ENCODE results near the gene CD320.
"Not testable (repeated sequence)": the region's sequence is repeated elsewhere in the genome, so short reads cannot be mapped to it uniquely, and the experiment has no call there.

CD320 gene

GRCh38 chr19:8308891-8309291 is 733 bp upstream of the CD320 start:
- Histone ChIP-seq H3K9me3 (ENCODE audit: control insufficient read depth, low read length) (no peaks in the 10 kb centered on the region), H3K36me3 (ENCODE audit: control insufficient read depth, insufficient read depth, low read length) (peaks cover 34% of the 10 kb centered on the region), H3K27me3 (replicated peaks; ENCODE audit: control insufficient read depth, insufficient read depth, low read length, poor library complexity, severe bottlenecking) (no peaks in the 10 kb centered on the region), H3K4me3 (ENCODE audit: insufficient read depth, low read depth, low read length, poor library complexity, severe bottlenecking) (peak overlapping the region; percentile 73), H3K27ac (ENCODE audit: insufficient read depth, low read length, poor library complexity, severe bottlenecking) (peak overlapping the region; percentile 79), H3K4me1 (ENCODE audit: control insufficient read depth, insufficient read depth, low read length, poor library complexity, severe bottlenecking) (peaks cover 22% of the 10 kb centered on the region)
- no peak for DNase-seq

DNA sequence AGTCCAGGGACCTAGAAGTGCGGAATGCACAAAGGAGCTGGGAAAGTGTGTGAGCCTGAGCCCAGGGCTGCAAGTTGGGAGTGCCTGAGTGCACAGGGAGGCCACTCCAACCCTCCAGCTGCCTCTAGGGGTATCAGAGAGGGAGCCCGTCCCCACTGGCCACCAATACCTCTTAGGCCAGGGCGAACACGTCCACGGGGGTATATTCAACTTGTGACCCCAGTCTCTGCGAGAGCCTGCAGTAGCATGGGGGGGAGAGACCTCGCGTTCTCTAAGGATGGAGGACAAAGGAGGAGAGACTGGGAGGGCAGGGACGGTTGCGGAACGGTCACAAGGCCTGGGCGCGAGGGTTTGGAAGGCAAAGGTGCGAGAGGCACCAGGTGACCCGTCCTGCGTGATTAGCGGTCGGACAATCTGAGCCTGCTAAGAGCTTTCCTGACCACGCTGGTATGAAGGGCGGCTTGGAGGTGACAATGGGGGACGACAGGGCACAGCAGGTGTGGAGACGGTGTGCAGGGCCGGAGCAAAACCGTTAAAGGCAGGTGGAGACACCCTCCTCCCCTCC is 676 bp downstream of the CD320 start:
- Histone ChIP-seq H3K27ac (ENCODE audit: insufficient read depth, low read length, poor library complexity, severe bottlenecking) (peak overlapping the region; percentile 79), H3K27me3 (replicated peaks; ENCODE audit: control insufficient read depth, insufficient read depth, low read length, poor library complexity, severe bottlenecking) (no peaks in the 10 kb centered on the region), H3K9me3 (ENCODE audit: control insufficient read depth, low read length) (no peaks in the 10 kb centered on the region), H3K4me3 (ENCODE audit: insufficient read depth, low read depth, low read length, poor library complexity, severe bottlenecking) (peak overlapping the region; percentile 73), H3K36me3 (ENCODE audit: control insufficient read depth, insufficient read depth, low read length) (peaks cover 25% of the 10 kb centered on the region), H3K4me1 (ENCODE audit: control insufficient read depth, insufficient read depth, low read length, poor library complexity, severe bottlenecking) (peaks cover 22% of the 10 kb centered on the region)
- no peak for DNase-seq

GRCh38 chr19:8306235-8307054 is 1.7 kb downstream of the CD320 start:
- H3K4me1 ChIP-seq (ENCODE audit: control insufficient read depth, insufficient read depth, low read length, poor library complexity, severe bottlenecking), result peaks cover 22% of the 10 kb centered on the region
- H3K9me3 ChIP-seq (ENCODE audit: control insufficient read depth, low read length), result no peaks in the 10 kb centered on the region
- no peaks in the 10 kb centered on the region for H3K27me3 ChIP-seq (replicated peaks; ENCODE audit: control insufficient read depth, insufficient read depth, low read length, poor library complexity, severe bottlenecking)
- peaks cover 21% of the 10 kb centered on the region for H3K36me3 ChIP-seq (ENCODE audit: control insufficient read depth, insufficient read depth, low read length)
- peak overlapping the region; percentile 18 for H3K27ac ChIP-seq (ENCODE audit: insufficient read depth, low read length, poor library complexity, severe bottlenecking)
- DNase-seq, result no peak
- no peak overlapping the region for H3K4me3 ChIP-seq (ENCODE audit: insufficient read depth, low read depth, low read length, poor library complexity, severe bottlenecking)

DNA sequence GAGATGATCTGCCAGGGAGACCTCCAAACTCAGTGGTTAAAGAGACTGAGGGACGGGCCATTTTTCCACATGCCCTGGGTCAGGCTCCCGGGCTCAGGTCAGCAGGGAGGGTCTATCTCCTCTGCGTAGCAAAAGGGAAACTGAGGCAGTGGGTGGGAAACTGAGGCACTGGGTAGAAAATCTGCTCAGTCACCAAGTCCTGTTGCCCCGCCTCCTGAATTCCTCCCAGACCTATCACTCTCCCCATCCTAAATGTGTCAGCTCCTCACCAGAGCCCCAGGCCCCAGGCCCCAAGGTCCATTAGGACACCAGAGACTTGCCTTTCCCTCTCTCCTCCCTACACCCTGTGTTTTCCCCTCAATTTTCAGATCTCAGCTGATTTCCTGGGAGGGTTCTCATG is 2.4 kb downstream of the CD320 start:
- H3K4me1 ChIP-seq (ENCODE audit: control insufficient read depth, insufficient read depth, low read length, poor library complexity, severe bottlenecking), result peaks cover 22% of the 10 kb centered on the region
- H3K36me3 ChIP-seq (ENCODE audit: control insufficient read depth, insufficient read depth, low read length), result peaks cover 14% of the 10 kb centered on the region
- no peaks in the 10 kb centered on the region for H3K27me3 ChIP-seq (replicated peaks; ENCODE audit: control insufficient read depth, insufficient read depth, low read length, poor library complexity, severe bottlenecking)
- no peak for DNase-seq
- H3K4me3 ChIP-seq (ENCODE audit: insufficient read depth, low read depth, low read length, poor library complexity, severe bottlenecking), result no peak overlapping the region
- no peaks in the 10 kb centered on the region for H3K9me3 ChIP-seq (ENCODE audit: control insufficient read depth, low read length)
- no peak overlapping the region for H3K27ac ChIP-seq (ENCODE audit: insufficient read depth, low read length, poor library complexity, severe bottlenecking)

DNA sequence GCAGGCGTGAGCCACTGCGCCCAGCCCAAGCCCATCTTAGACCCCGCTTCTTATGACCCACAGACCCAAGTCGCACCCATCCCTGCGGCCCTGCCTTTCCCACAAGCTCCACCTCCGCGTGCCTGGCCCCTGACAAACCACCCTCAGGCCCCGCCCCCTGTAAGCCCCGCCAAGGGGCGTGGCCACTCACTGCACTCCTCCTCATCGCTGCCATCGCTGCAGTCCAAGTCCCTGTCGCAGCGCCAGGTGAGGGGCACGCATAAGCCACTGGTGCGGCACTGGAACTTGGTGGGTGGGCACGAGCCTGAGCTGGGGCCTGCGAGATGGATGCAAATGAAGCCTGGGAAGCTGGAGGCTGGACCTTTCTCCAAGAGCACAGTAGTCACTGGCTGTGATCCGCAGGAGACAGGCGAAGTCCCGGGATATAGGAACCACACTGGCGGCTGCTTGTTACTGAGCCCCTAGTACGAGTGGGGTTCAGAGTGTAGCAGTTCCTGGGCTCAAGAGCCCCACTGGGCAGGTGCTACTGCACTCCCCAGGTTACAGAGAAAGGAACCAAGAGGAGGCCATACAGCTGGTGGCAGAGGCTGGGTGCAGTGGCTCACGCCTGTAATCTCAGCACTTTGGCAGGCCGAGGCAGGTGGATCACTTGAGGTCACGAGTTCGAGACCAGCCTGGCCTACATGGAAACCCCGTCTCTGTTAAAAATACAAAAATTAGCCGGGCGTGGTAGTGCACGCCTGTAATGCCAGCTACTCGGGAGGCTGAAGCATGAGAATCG is 3.1 kb downstream of the CD320 start:
- no peak for DNase-seq
- Histone ChIP-seq H3K9me3 (ENCODE audit: control insufficient read depth, low read length) (no peaks in the 10 kb centered on the region), H3K27me3 (replicated peaks; ENCODE audit: control insufficient read depth, insufficient read depth, low read length, poor library complexity, severe bottlenecking) (no peaks in the 10 kb centered on the region), H3K27ac (ENCODE audit: insufficient read depth, low read length, poor library complexity, severe bottlenecking) (no peak overlapping the region), H3K36me3 (ENCODE audit: control insufficient read depth, insufficient read depth, low read length) (peaks cover 9% of the 10 kb centered on the region), H3K4me3 (ENCODE audit: insufficient read depth, low read depth, low read length, poor library complexity, severe bottlenecking) (no peak overlapping the region), H3K4me1 (ENCODE audit: control insufficient read depth, insufficient read depth, low read length, poor library complexity, severe bottlenecking) (peaks cover 22% of the 10 kb centered on the region)

- H3K27me3 ChIP-seq (replicated peaks; ENCODE audit: control insufficient read depth, insufficient read depth, low read length, poor library complexity, severe bottlenecking), result no peaks in the 10 kb centered on the region
- peaks cover 9% of the 10 kb centered on the region for H3K36me3 ChIP-seq (ENCODE audit: control insufficient read depth, insufficient read depth, low read length)
- H3K27ac ChIP-seq (ENCODE audit: insufficient read depth, low read length, poor library complexity, severe bottlenecking), result no peak overlapping the region
- H3K4me3 ChIP-seq (ENCODE audit: insufficient read depth, low read depth, low read length, poor library complexity, severe bottlenecking), result no peak overlapping the region
- no peak for DNase-seq
- peaks cover 14% of the 10 kb centered on the region for H3K4me1 ChIP-seq (ENCODE audit: control insufficient read depth, insufficient read depth, low read length, poor library complexity, severe bottlenecking)
- no peaks in the 10 kb centered on the region for H3K9me3 ChIP-seq (ENCODE audit: control insufficient read depth, low read length)
Measured at GRCh38 chr19:8302734-8303133, 5.4 kb downstream of the CD320 start.

DNA sequence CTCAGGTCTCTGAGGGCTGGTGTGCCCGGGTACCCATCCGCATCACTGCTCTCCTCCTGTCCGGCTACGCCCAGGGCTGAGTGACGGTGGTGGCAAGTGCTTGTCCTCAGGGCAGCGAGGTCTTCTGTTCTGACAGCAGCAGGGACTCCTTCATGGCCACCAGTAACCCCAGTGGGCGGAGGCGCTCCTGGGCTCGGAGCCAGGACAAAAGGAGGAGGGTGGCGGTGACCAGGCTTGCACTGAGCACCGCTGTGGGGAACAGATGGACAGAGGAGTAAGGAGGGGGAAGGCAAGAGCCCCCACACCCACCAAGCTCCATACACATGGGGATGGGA is 5.8 kb downstream of the CD320 start:
- Histone ChIP-seq H3K27ac (ENCODE audit: insufficient read depth, low read length, poor library complexity, severe bottlenecking) (no peak overlapping the region), H3K9me3 (ENCODE audit: control insufficient read depth, low read length) (no peaks in the 10 kb centered on the region), H3K27me3 (replicated peaks; ENCODE audit: control insufficient read depth, insufficient read depth, low read length, poor library complexity, severe bottlenecking) (no peaks in the 10 kb centered on the region), H3K36me3 (ENCODE audit: control insufficient read depth, insufficient read depth, low read length) (peaks cover 9% of the 10 kb centered on the region), H3K4me1 (ENCODE audit: control insufficient read depth, insufficient read depth, low read length, poor library complexity, severe bottlenecking) (peaks cover 10% of the 10 kb centered on the region), H3K4me3 (ENCODE audit: insufficient read depth, low read depth, low read length, poor library complexity, severe bottlenecking) (no peak overlapping the region)
- DNase-seq, result no peak

GRCh38 chr19:8291337-8291736 is 16.8 kb downstream of the CD320 start:
- not testable (repeated sequence) for DNase-seq; H3K9me3 ChIP-seq (ENCODE audit: control insufficient read depth, low read length); H3K27ac ChIP-seq (ENCODE audit: insufficient read depth, low read length, poor library complexity, severe bottlenecking); H3K27me3 ChIP-seq (replicated peaks; ENCODE audit: control insufficient read depth, insufficient read depth, low read length, poor library complexity, severe bottlenecking); H3K4me1 ChIP-seq (ENCODE audit: control insufficient read depth, insufficient read depth, low read length, poor library complexity, severe bottlenecking); H3K4me3 ChIP-seq (ENCODE audit: insufficient read depth, low read depth, low read length, poor library complexity, severe bottlenecking); H3K36me3 ChIP-seq (ENCODE audit: control insufficient read depth, insufficient read depth, low read length)

- not testable (repeated sequence) for H3K9me3 ChIP-seq (ENCODE audit: control insufficient read depth, low read length); H3K27me3 ChIP-seq (replicated peaks; ENCODE audit: control insufficient read depth, insufficient read depth, low read length, poor library complexity, severe bottlenecking); H3K36me3 ChIP-seq (ENCODE audit: control insufficient read depth, insufficient read depth, low read length); H3K27ac ChIP-seq (ENCODE audit: insufficient read depth, low read length, poor library complexity, severe bottlenecking); H3K4me3 ChIP-seq (ENCODE audit: insufficient read depth, low read depth, low read length, poor library complexity, severe bottlenecking); H3K4me1 ChIP-seq (ENCODE audit: control insufficient read depth, insufficient read depth, low read length, poor library complexity, severe bottlenecking); DNase-seq
Measured at GRCh38 chr19:8276508-8276907, 31.6 kb downstream of the CD320 start.

DNA sequence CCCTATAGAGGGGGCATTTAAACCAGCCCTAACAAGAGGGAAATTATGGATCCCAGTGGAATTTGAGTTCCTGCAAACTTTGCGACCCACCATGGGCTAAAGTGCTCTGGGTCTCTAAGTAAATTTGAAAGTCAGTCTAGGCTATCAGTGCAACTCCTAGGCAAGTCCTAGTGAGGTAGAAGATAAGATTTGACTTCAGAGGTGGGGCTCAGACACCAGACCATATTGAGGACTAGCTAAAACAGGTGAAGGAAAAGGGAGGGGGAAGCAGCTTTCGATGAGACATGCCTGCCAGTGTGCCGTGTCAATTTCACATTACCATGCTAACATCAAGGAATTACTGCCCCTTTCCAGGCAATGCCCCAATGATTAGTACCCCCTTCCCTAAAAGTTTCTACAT is 38.4 kb downstream of the CD320 start:
- Histone ChIP-seq H3K36me3 (ENCODE audit: control insufficient read depth, insufficient read depth, low read length) (no peaks in the 10 kb centered on the region), H3K27ac (ENCODE audit: insufficient read depth, low read length, poor library complexity, severe bottlenecking) (peak overlapping the region; percentile 66), H3K4me3 (ENCODE audit: insufficient read depth, low read depth, low read length, poor library complexity, severe bottlenecking) (no peak overlapping the region), H3K4me1 (ENCODE audit: control insufficient read depth, insufficient read depth, low read length, poor library complexity, severe bottlenecking) (no peaks in the 10 kb centered on the region), H3K27me3 (replicated peaks; ENCODE audit: control insufficient read depth, insufficient read depth, low read length, poor library complexity, severe bottlenecking) (no peaks in the 10 kb centered on the region), H3K9me3 (ENCODE audit: control insufficient read depth, low read length) (no peaks in the 10 kb centered on the region)
- DNase-seq, result no peak

Data from effector memory CD4-positive, alpha-beta T cell (primary cell).